AG08395 (cell line): ENCODE results near the gene CDK13.
"Not testable (repeated sequence)": the region's sequence is repeated elsewhere in the genome, so short reads cannot be mapped to it uniquely, and the experiment has no call there.

Experiments
- DNase-seq: peaks from one replicate; pipeline ENCODE4 v3.0.0; 2012; ENCODE audit warnings: mixed read lengths, low spot score

The CDK13 gene

DNA sequence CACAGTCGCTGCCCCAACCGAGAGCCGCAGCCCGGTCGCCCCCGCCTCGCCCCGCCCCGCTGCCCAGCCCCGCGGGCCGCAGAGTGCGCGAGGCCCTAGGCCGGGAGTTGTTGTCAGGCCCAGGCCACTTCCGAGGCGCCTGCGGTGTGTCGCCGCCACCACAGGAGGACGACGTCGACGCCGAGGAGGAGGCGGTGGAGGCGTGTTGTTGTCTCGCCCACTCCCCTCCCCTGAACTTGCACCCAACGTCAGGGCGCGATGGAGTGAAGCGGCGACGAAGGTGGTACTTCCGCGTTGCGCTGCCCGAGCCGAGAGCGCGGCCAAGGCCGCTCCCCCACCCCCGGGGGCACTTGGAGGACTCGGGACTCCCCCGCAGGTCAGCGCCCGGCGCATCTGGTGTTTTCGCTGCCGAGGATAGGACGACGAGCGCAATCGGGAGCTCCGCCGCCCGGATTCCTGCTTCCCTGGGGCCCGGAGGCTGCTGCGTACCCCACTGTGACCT is at the start of gene CDK13:
CDK13 (plus strand) TSS at position 286 of the 502 bp plus-strand sequence. CDS start 386 bp downstream, outside the sequence.
- peak; percentile 58 for DNase-seq

DNA sequence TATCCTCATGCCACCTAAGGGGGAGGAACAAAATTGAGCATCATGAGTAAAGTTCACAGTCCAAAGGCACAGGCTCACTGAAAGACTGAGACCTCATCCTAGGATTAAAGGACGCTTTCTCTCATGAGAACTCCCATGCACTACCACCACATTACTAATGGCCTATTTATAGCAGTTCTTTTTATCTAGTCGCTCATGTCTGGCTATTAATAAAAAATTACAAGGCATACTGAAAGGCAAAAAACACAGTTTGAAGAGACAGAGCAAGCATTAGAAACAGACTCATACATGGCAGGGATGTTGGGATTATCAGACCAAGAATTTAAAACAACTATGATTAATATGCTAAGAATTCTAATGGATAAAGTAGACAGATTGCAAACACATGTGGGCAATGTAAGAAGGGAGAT is 46.0 kb upstream of the CDK13 start:
- no peak for DNase-seq

DNA sequence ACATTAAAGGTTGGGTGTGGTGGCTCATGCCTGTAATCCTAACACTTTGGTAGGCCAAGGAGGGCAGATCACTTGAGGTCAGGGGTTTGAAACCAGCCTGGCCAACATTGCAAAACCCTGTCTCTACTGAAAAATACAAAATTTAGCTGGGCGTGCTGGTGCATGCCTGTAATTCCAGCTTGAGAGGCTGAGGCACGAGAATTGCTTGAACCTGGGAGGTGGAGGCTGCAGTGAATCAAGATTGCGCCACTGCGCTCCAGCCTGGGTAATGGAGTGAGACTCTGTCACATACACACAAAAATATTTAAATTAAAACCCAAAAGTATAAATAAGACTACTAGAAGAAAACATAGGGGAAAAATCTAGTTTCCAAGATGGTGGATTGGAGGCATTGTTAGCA is 41.9 kb upstream of the CDK13 start:
- DNase-seq: no peak

DNA sequence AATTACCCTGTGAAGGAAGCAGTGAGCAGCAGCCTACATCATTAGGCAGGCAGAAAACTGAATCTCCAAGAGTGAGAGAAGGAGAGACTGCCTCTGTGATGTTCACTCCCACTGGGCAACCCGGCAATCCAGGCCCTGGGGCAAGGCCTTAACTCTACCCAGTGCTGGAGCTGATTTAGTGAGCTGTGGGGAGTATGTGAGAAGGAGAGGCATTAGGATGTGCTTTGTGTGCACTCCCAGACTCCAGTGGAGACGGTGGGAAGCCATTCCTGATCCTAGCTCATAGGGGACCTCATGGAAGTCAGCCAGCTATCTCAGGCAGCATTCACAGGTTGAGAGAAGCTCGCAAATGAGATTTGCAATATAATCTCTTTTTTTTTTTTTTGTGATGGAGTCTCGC is 41.1 kb upstream of the CDK13 start:
- no peak for DNase-seq

DNA sequence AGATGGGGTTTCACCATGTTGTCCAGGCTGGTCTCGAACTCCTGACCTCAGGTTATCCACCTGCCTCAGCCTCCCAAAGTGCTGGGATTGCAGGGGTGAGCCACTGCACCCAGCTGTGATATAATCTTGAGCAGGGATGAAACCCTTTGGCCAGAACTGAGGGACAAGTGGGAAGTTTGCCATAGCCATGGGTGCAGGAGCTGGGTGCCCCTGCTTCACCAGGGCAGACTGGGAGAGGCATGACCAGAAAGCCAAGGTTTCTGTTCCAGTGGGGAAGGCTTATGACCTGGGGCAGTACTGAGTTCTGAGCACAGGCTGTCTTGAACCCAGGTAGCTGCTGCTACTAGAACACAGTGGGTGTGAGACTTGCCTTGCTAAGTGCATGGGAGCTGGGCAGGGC is 40.5 kb upstream of the CDK13 start:
- no peak for DNase-seq

DNA sequence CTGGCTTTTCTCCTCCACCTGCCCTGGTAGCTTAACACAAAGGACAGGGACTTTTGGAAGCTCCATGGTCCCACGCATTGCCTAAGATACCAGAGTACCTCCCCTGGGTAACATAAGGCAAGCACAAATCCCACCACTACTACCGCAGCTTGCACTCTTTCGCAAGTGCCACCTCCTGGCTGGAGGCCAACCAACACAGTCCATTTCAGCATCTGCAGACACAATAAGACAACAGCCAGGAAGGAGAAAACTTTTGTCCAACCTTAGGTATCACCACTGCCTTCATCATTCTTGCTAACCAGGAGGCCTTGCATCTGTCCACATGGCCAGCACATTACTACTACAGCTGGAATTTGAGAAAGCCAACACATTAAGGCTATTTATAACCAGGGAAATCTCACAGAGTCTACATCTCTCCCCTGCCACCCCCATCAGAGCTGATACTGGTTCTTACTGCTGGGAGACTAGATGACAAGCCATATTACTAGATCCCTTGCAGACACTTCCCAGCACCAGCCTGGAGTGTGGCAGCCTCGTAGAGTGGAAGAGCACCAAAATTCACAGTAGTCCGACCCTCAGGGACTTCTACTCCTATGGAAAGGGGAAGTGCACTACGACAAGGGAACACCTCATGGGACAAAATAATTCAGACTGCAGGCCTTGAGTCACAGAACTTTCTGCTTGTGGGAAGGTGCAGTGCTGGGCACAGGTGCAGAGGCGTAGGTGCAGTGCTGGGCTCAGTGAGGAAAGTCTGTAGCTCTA is 39.8 kb upstream of the CDK13 start:
- DNase-seq: no peak

DNA sequence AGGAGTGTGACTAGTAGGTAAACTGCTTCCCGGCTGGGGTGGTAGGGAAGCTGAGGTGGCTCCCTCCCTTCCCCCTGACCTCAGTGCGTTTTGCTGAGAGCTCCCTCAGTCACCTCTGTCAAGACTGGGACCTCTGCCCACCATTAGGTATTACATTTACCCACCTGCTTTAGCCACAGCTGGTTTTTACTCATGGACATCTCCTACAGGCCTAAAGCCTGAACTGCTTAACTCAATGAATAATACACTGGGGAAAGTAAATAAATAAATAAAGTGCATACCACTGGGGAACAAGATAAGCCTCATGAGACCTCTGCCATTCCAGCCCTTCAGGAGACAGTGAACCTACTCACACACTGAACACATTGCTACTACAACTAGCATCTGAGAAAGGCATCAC is 38.9 kb upstream of the CDK13 start:
- DNase-seq: no peak

DNA sequence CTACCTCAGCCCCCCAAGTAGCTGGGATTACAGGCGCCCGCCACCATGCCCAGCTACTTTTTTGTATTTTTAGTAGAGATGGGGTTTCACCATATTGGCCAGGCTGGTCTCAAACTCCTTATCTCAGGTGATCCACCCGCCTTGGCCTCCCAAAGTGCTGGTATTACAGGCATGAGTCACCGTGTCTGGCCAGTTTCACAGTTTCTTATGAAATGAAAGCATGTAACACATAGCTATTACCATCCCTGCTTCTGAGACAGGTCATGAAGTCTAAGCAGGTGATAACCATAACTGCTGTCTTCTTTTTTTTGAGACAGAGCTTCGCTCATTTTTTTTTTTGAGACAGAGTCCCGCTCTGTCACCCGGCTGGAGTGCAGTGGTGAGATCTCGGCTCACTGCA is 34.2 kb upstream of the CDK13 start:
- not testable (repeated sequence) for DNase-seq

DNA sequence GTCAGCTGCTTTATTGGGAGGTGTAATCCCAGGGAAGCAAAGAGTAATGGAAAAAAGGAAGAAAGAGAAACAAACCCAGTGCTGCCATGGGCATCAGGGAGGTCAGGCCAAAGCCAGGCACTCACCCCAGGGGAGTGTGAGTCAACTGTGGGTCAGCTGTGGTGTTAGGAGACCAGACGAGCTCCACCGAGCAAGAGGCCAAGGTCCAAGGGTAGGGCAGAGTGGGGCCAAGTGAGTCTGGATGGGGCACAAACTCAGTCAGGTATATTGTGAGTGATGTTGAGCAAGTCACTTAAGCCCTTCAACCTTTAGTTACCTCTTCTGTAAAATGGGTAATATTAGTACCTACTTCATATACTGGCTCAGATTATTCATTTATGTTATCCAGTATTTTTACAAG is 30.4 kb upstream of the CDK13 start:
- no peak for DNase-seq

DNA sequence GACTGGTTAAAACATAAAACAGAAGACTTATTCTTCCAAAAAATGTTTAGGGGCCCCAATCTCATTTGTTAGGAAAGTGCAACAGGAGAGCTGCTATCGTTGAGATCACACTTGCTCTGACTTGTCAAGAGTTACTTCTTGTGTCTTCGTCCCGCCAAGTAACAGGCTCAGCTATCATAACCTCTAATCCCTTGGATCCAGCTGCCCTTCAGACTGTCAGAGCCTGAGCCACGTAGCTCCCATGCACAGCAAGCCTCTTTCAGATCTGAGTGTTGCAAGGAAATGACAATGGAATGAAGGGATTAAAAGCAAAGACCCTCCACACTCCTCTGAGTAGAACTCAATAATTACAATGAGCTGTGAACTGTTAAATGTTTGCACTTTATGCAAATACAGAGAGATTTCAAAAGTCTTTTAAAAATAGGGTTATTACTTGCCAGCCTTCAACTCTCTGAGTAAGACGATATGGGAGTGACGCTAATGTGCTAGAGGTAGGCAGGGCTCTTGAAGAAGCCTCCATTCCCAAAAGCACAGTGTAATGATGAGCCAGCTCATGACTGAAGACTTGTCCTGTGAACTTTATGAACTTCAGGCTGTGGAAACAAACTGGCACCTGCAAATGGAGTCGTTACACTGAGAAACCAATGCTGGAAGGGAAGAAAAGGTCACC is 28.4 kb upstream of the CDK13 start:
- DNase-seq: no peak

DNA sequence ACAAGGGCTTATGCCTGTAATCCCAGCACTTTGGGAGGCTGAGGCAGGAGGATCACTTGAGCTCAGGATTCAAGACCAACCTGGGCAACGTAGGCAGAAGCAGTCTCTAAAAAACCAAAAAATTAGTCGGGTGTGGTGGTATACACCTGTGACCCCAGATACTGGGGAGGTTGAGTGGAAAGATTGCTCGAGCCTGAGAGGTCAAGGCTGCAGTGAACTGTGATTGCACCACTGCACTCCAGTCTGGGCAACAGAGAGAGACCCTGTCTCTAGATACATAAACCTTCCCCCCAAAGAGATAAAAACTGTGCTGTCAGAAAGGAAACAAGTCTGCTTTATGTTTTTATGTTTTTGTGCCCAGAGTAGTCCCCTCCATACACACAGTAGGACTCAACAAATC is 27.5 kb upstream of the CDK13 start:
- DNase-seq: no peak

DNA sequence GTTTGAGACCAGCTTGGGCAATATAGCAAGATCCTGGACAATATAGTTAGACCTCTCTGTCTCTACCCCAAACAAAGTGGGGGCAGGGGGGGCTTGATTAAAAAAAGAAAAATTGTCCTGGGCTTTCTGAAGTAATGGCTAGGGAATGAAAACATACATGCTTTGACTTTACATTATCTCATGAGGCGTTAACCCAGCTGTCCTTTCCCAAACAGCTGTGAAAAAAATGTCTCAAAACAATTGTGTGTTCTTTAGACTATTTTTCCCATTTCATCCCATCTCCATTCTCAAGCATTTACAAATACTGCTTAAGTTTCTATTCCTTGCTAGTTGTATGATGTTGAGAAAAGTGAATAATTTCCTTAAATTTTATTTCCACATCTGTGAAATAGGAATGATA is 27.0 kb upstream of the CDK13 start:
- no peak for DNase-seq

DNA sequence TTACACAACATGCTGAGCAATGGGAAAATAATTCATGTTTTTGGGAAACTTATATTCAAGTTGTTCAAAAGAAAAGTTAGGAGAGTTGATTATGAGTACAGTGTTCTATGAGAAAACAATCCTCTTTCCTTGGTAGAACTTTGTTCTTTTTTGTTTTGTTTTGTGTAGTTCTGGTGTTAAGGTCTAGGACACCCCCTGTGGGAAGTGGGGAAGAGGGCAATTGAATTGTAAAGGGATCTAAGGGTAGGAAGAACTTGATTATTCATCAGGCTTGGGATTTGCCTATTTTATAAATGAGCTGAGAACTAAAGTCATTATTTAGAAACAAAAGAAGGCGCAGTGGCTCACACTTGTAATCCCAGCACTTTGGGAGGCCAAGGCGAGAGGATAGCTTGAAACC is 25.9 kb upstream of the CDK13 start:
- no peak for DNase-seq

DNA sequence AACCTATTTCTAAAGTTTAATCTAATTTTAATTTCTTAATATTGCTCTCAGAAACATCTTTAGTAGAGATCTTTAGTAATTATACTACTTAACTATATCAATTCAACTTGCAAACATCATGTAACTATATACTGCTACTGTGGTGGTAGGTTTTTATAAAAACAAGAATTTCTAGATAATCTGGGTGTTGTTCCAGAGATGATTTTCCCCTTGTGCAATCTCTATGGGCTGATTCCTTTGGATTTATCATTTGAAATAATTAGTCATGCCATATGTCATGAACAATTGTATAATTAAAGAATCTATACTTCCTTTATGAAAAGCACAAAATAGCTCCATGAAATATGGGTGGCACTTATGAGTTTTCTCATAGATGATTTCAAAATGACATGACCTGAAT is 23.9 kb upstream of the CDK13 start:
- no peak for DNase-seq

DNA sequence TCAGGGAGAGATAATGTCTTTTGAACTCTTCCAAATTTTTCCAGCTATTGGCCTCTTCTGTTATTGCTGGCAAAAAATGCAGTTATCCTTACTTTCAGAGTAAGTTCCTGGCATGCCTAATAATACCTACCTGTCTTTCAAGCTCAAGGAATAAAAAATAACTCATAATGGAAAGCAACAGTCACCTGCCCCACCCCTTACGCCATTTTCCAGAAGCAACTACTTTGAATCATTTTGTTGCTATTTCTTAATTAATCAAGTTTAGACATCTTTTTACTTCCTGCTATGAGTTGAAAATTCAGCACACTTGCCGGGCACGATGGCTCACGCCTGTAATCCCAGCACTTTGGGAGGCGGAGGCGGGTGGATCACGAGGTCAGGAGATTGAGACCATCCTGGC is 23.0 kb upstream of the CDK13 start:
- no peak for DNase-seq

DNA sequence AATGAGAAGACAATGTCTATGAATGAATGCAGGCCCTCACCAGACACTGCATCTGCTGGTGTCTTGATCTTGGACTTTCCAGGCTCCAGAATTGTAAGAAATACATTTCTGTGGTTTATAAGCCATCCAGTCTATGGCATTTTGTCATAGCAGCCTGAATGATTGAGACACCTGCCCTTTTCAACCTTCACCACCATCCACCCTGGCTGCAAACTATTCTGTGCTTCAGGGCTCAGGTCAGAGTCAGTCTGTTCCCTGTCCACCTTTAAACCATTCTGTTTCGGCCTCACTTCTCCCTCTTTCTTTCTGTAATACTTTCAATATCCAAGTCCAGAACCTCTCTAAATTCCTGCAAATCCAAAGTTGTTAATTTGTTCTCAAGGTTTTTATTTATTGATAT is 15.9 kb upstream of the CDK13 start:
- no peak for DNase-seq

DNA sequence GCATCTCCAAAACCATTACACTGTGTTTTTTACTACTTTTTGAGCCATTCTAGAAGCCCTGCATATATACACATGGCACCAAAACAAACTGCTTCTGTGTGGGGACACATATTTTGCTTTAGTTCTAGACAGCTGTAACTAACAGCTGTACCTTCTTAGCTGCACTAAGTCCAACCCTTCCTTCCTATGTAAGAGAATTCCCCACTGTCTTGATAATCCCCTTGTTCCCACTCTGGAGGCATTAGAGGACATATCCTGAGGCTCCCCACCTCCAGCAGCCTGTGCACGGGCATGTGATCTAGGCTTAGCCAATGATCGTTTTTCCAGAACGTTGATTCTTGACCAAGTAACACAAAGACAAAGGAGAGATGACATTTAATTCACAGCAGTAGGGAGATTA is 13.3 kb upstream of the CDK13 start:
- no peak for DNase-seq

DNA sequence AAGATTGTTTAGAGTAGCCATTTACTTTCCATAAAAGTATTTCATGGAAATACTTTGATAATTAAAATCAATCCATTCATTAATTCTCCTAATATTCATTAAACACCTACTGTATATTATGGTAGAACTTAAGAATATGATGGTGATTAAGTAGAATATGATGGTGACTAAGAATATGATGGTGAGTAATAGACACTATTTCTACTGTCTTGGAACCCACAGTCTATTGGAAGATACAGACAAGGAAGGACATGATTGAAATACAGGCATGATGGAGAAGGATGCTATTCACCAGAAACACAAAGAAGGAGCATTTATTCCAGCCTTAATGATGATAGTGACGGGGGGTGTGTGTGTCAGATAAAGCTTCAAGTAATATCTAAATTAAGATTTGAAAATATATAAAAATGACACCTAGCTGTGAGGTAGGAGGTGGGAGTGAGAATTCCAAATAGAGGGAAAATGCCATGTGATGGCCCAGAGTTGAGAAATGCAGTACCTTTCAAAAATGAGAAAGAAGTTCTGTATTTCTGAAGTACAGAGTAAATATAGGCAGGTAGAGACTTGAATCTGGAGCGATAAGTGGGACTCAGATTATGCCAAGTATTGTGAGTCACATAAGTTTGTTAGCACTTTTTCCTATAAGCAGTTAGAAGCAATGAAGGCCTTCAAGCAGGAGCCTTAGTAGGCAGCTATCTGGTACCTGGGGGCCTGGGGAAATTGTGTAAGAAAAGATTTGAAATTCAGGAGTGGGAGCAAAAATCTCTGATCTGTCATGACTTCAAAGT is 12.5 kb upstream of the CDK13 start:
- no peak for DNase-seq

DNA sequence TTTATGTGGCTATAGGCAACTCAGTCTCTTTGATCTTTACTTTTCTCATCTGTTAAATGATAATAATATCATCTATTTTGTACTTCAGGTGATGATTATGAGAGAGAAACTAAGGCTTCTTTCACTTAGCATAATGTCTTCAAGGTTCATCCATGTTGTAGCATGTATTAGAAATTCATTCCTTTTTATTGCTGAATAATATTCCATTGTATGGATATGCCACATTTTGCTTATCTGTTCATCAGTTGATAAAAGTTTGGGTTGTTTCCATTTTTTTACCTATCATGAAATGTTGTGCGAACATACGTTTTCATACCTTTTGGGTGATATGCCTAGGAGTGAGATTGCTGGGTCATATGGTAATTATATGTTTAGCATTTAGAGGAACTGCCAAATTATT is 7.2 kb upstream of the CDK13 start:
- DNase-seq: no peak

DNA sequence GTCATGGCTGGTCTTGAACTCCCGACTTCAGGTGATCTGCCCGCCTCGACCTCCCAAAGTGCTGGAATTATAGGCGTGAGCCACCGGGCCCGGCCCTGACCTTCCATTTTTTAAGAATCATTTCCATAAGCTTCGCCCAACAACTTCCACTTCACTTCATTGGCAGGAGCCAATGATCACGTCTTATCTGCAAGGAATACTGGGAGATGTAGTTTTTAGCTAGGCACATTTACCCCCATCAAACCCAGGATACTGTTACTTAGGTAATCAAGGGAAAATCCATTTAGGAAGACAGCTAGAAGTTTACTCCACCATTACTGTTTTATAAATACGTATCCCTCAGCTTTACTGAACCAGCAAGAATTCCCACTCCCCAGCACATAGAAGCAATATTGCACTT is 3.4 kb upstream of the CDK13 start:
- DNase-seq: no peak

DNA sequence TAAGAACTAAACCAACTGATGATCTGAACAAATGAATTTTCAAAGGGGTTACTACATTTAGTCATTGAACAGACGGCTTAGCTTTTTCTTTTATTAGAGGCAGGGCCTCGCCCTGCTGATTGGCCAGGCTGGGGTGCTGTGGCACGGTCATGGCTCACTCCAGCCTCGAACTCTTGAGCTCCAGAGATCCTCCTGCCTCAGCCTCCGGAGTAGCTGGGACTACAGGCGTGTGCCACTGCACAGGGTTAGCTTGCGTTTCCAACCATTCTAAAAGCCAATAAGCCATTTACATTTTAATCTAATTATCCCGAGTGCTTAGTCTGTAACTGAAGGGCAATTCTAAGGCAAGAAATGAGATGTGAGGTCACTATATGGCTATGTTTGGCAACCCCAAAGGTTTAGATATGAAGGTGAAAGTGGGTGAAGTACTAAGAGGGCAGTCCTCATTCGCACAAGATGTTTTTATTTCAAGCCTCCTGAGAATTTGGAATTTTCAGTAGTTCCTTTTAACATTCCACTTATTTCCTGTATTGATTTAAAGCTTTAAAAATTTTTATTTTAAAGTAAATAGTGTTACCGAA is 1.6 kb upstream of the CDK13 start:
- DNase-seq: peak; percentile 6
